Measurements from ENCODE around the gene TRIO. TPM values are rescaled to one million over a fixed set of nuclear protein-coding genes. Genes with fewer than 3 reads are reported as not detected.

TRIO gene
- total RNA-seq, 2 donors from 2014 or later, result 62.0 to 137 TPM

- intact Hi-C loops (cut with DNase I), result no loop called here
- ATAC-seq (no peak), DNase-seq (no peak)
- H3K27ac ChIP-seq, result no peak overlapping the region
- no peak overlapping the region for H3K4me3 ChIP-seq
- no peaks in the 10 kb centered on the region for H3K9me3 ChIP-seq
- H3K4me1 ChIP-seq, result peaks cover 11% of the 10 kb centered on the region
- TF ChIP-seq POLR2A (IDR thresholded peaks at IDR 0.05) (no peak), CTCF (IDR thresholded peaks at IDR 0.05) (no peak)
- peaks cover 7 to 19% of the 10 kb centered on the region in 2 donors for H3K36me3 ChIP-seq (replicated peaks in 1 of 2; ENCODE audit: insufficient read depth in 1 of 2, low read depth in 2 of 2)
- H3K27me3 ChIP-seq, result no peaks in the 10 kb centered on the region
- 88 to 90% methylated on average over 7 of the region's 7 CpGs for WGBS, 2 donors
Measured at GRCh38 chr5:14394365-14394764, 251.2 kb downstream of the TRIO start.

GRCh38 chr5:14395411-14395810, 252.3 kb downstream of the TRIO start:
- Histone ChIP-seq H3K4me3 (no peak overlapping the region), H3K36me3 (replicated peaks in 1 of 2; ENCODE audit: insufficient read depth in 1 of 2, low read depth in 2 of 2) (peaks cover 2 to 17% of the 10 kb centered on the region in 2 donors), H3K9me3 (no peaks in the 10 kb centered on the region), H3K27ac (no peak overlapping the region), H3K4me1 (peaks cover 11% of the 10 kb centered on the region), H3K27me3 (no peaks in the 10 kb centered on the region)
- DNase-seq (no peak), ATAC-seq (peak; percentile 30)
- intact Hi-C loops (cut with DNase I), result no loop called here
- 92 to 95% methylated on average over 1 of the region's 1 CpG for WGBS, 2 donors
- TF ChIP-seq POLR2A (IDR thresholded peaks at IDR 0.05), result no peak
- no peak for TF ChIP-seq CTCF (IDR thresholded peaks at IDR 0.05)

GRCh38 chr5:14396066-14396465, 252.9 kb downstream of the TRIO start:
- Histone ChIP-seq H3K4me1 (peaks cover 11% of the 10 kb centered on the region), H3K27ac (no peak overlapping the region), H3K4me3 (no peak overlapping the region), H3K27me3 (no peaks in the 10 kb centered on the region), H3K9me3 (no peaks in the 10 kb centered on the region), H3K36me3 (replicated peaks in 1 of 2; ENCODE audit: insufficient read depth in 1 of 2, low read depth in 2 of 2) (peaks cover 0 to 11% of the 10 kb centered on the region in 2 donors)
- 81 to 90% methylated on average over 7 of the region's 7 CpGs for WGBS, 2 donors
- ATAC-seq (no peak), DNase-seq (no peak)
- intact Hi-C loops (cut with DNase I), result no loop called here
- TF ChIP-seq POLR2A (IDR thresholded peaks at IDR 0.05) (no peak), CTCF (IDR thresholded peaks at IDR 0.05) (no peak)

- ATAC-seq (no peak), DNase-seq (no peak)
- intact Hi-C loops (cut with DNase I), result no loop called here
- Histone ChIP-seq H3K4me3 (no peak overlapping the region), H3K9me3 (no peaks in the 10 kb centered on the region), H3K27me3 (no peaks in the 10 kb centered on the region), H3K36me3 (replicated peaks in 1 of 2; ENCODE audit: insufficient read depth in 1 of 2, low read depth in 2 of 2) (peaks cover 0 to 11% of the 10 kb centered on the region in 2 donors), H3K4me1 (peaks cover 11% of the 10 kb centered on the region), H3K27ac (peak overlapping the region in 3 of 4 donors; percentile 42 to 46 (median 44))
- 86 to 91% methylated on average over 5 of the region's 5 CpGs for WGBS, 2 donors
- TF ChIP-seq CTCF (IDR thresholded peaks at IDR 0.05) (no peak), POLR2A (IDR thresholded peaks at IDR 0.05) (no peak)
Measured at GRCh38 chr5:14396737-14397136, 253.6 kb downstream of the TRIO start.

GRCh38 chr5:14397717-14398116, 254.6 kb downstream of the TRIO start:
- peaks cover 0 to 11% of the 10 kb centered on the region in 2 donors for H3K36me3 ChIP-seq (replicated peaks in 1 of 2; ENCODE audit: insufficient read depth in 1 of 2, low read depth in 2 of 2)
- intact Hi-C loops (cut with DNase I), result no loop called here
- H3K27me3 ChIP-seq, result no peaks in the 10 kb centered on the region
- no peaks in the 10 kb centered on the region for H3K9me3 ChIP-seq
- peak overlapping the region in 3 of 4 donors; percentile 42 to 46 (median 44) for H3K27ac ChIP-seq
- ATAC-seq (peak; percentile 73), DNase-seq (peak in 3 of 4 donors; percentile 36 to 42 (median 42))
- TF ChIP-seq CTCF (IDR thresholded peaks at IDR 0.05) (no peak), POLR2A (IDR thresholded peaks at IDR 0.05) (no peak)
- H3K4me3 ChIP-seq, result no peak overlapping the region
- 63 to 75% methylated on average over 3 of the region's 3 CpGs for WGBS, 2 donors
- peaks cover 11% of the 10 kb centered on the region for H3K4me1 ChIP-seq
